ENCODE measurements around the gene NOP53.

DNA sequence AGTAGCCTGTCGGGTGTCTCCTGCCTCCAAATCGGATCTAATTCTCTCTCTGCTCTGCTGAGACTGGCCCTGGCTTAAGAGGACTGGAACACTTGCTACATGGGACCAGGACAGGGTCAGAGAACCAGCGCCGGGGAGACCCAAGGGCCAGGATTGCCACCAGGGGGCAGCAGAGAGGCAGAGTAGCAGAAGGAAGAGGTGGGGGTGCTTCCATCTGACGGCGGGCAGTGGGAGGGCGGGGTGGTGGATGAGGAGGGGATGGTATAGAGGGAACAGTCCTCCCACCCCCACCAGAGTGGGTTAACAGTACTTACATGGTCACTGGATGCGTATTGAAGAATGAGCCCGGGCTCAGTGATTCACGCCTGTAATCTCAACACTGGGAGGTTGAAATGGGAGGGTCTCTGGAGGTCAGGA lies 45.1 kb downstream of the NOP53 start:
- TF ChIP-seq, protein P1, sequence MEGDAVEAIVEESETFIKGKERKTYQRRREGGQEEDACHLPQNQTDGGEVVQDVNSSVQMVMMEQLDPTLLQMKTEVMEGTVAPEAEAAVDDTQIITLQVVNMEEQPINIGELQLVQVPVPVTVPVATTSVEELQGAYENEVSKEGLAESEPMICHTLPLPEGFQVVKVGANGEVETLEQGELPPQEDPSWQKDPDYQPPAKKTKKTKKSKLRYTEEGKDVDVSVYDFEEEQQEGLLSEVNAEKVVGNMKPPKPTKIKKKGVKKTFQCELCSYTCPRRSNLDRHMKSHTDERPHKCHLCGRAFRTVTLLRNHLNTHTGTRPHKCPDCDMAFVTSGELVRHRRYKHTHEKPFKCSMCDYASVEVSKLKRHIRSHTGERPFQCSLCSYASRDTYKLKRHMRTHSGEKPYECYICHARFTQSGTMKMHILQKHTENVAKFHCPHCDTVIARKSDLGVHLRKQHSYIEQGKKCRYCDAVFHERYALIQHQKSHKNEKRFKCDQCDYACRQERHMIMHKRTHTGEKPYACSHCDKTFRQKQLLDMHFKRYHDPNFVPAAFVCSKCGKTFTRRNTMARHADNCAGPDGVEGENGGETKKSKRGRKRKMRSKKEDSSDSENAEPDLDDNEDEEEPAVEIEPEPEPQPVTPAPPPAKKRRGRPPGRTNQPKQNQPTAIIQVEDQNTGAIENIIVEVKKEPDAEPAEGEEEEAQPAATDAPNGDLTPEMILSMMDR (tag by site-specific recombination; IDR thresholded peaks at IDR 0.05), result peak; percentile 85
- TF ChIP-seq IKZF3 (tag by site-specific recombination; IDR thresholded peaks at IDR 0.05) (no peak), ZNF426 (tag by site-specific recombination; IDR thresholded peaks at IDR 0.05) (no peak), KLF1 (tag by site-specific recombination; IDR thresholded peaks at IDR 0.05) (0 out of 2 replicates have a peak, but pooled peaks have one; percentile 39), MEIS1 (CRISPR knock-in tag; IDR thresholded peaks at IDR 0.05; ENCODE audit: borderline replicate concordance) (no peak), KLF17 (tag by site-specific recombination; IDR thresholded peaks at IDR 0.05) (no peak), ZNF514 (tag by site-specific recombination; IDR thresholded peaks at IDR 0.05) (no peak), ZBTB1 (tag by site-specific recombination; IDR thresholded peaks at IDR 0.05) (no peak), ZNF274 (IDR thresholded peaks at IDR 0.05; ENCODE audit: low read length) (no peak), ZNF274 (tag by site-specific recombination; IDR thresholded peaks at IDR 0.05; ENCODE audit: borderline replicate concordance) (no peak), ZNF548 (tag by site-specific recombination; IDR thresholded peaks at IDR 0.05) (no peak), ZNF311 (tag by site-specific recombination; IDR thresholded peaks at IDR 0.05; ENCODE audit: borderline replicate concordance) (no peak), REPIN1 (tag by site-specific recombination; IDR thresholded peaks at IDR 0.05; ENCODE audit: low read depth) (no peak)
